Measurements from ENCODE around the gene CPSF6. TPM values are rescaled to one million over a fixed set of nuclear protein-coding genes. Genes with fewer than 3 reads are reported as not detected.

Gene CPSF6
- polyA plus RNA-seq, 1 donor (not counting 4 experiments of a cell fraction or from before 2014, with no cell fraction given) = 59.5 TPM

DNA sequence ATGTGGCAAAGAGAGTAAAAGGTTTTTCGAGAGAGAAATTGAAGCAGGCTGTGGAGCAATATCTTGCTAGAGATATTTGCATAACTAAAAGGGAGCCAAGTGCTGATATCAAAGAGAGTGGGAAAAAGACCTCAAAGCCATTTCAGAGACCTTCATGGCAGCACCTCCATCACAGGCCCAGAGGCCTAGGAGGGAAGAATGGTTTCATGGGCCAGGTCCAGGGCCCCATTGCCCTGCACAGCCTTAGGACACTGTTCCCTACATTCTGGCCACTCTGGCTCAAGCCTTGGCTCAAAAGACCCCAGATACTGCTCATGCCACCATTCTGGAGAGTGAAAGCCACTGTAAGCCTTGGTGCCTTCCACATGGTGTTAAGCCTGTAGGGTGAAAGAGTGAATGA is 58.8 kb downstream of the CPSF6 start:
- H3K27ac ChIP-seq (ENCODE audit: control insufficient read depth, insufficient read depth, low read length) = no peak overlapping the region
- H3K4me3 ChIP-seq (ENCODE audit: control insufficient read depth in 2 of 3, extremely low read depth in 1 of 3, insufficient read depth in 2 of 3, low read depth in 1 of 3, low read length in 3 of 3) = no peak overlapping the region
- H3K4me1 ChIP-seq (ENCODE audit: control insufficient read depth, extremely low read depth, insufficient read depth, low read length) = no peaks in the 10 kb centered on the region
- H3K9me1 ChIP-seq (ENCODE audit: control insufficient read depth, extremely low read depth, insufficient read depth, low read length) = no peaks in the 10 kb centered on the region
- no peaks in the 10 kb centered on the region for H3K9me3 ChIP-seq (ENCODE audit: control insufficient read depth, low read depth, low read length)
- H3K4me2 ChIP-seq (ENCODE audit: control insufficient read depth, extremely low read depth, insufficient read depth, low read depth, low read length) = no peak overlapping the region
- H3K9ac ChIP-seq (ENCODE audit: control insufficient read depth, extremely low read depth, insufficient read depth, low read length) = no peak overlapping the region
- no peak for TF ChIP-seq EZH2 (IDR thresholded peaks at IDR 0.05; ENCODE audit: low read length)
- TF ChIP-seq, protein P1, sequence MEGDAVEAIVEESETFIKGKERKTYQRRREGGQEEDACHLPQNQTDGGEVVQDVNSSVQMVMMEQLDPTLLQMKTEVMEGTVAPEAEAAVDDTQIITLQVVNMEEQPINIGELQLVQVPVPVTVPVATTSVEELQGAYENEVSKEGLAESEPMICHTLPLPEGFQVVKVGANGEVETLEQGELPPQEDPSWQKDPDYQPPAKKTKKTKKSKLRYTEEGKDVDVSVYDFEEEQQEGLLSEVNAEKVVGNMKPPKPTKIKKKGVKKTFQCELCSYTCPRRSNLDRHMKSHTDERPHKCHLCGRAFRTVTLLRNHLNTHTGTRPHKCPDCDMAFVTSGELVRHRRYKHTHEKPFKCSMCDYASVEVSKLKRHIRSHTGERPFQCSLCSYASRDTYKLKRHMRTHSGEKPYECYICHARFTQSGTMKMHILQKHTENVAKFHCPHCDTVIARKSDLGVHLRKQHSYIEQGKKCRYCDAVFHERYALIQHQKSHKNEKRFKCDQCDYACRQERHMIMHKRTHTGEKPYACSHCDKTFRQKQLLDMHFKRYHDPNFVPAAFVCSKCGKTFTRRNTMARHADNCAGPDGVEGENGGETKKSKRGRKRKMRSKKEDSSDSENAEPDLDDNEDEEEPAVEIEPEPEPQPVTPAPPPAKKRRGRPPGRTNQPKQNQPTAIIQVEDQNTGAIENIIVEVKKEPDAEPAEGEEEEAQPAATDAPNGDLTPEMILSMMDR (optimal IDR thresholded peaks at IDR 0.05 in 1 of 3, IDR thresholded peaks at IDR 0.05 in 1 of 3, conservative IDR thresholded peaks at IDR 0.05 in 1 of 3; ENCODE audit: extremely low read depth in 1 of 3, insufficient read depth in 2 of 3, low read length in 3 of 3) = no peak
- no peak for FAIRE-seq
- H3K27me3 ChIP-seq (ENCODE audit: control insufficient read depth, extremely low read depth, insufficient read depth, low read length) = peaks cover 11% of the 10 kb centered on the region
- H3K36me3 ChIP-seq (ENCODE audit: control insufficient read depth in 2 of 2, extremely low read depth in 1 of 2, insufficient read depth in 2 of 2, low read length in 2 of 2) = no peaks in the 10 kb centered on the region
- dilution Hi-C loops (cut with MboI; ENCODE audit: extremely low pct_ligation_motif_present, low sequenced_read_pairs) = no loop called here
- no peak for DNase-seq (ENCODE audit: low read depth, low spot score)
- H4K20me1 ChIP-seq (ENCODE audit: control insufficient read depth, extremely low read depth, insufficient read depth, low read length) = no peaks in the 10 kb centered on the region
- no peak overlapping the region for H2AFZ ChIP-seq (ENCODE audit: control insufficient read depth, low read length)
- H3K79me2 ChIP-seq (ENCODE audit: control insufficient read depth, insufficient read depth, low read length) = no peaks in the 10 kb centered on the region

GRCh38 chr12:69298947-69299346 is 59.6 kb downstream of the CPSF6 start:
- Histone ChIP-seq H3K36me3 (ENCODE audit: control insufficient read depth in 2 of 2, extremely low read depth in 1 of 2, insufficient read depth in 2 of 2, low read length in 2 of 2) (no peaks in the 10 kb centered on the region), H3K9ac (ENCODE audit: control insufficient read depth, extremely low read depth, insufficient read depth, low read length) (no peak overlapping the region), H3K4me3 (ENCODE audit: control insufficient read depth in 2 of 3, extremely low read depth in 1 of 3, insufficient read depth in 2 of 3, low read depth in 1 of 3, low read length in 3 of 3) (no peak overlapping the region), H4K20me1 (ENCODE audit: control insufficient read depth, extremely low read depth, insufficient read depth, low read length) (no peaks in the 10 kb centered on the region), H3K4me1 (ENCODE audit: control insufficient read depth, extremely low read depth, insufficient read depth, low read length) (no peaks in the 10 kb centered on the region), H2AFZ (ENCODE audit: control insufficient read depth, low read length) (no peak overlapping the region), H3K27ac (ENCODE audit: control insufficient read depth, insufficient read depth, low read length) (no peak overlapping the region), H3K79me2 (ENCODE audit: control insufficient read depth, insufficient read depth, low read length) (no peaks in the 10 kb centered on the region), H3K9me1 (ENCODE audit: control insufficient read depth, extremely low read depth, insufficient read depth, low read length) (no peaks in the 10 kb centered on the region), H3K9me3 (ENCODE audit: control insufficient read depth, low read depth, low read length) (no peaks in the 10 kb centered on the region), H3K27me3 (ENCODE audit: control insufficient read depth, extremely low read depth, insufficient read depth, low read length) (peaks cover 11% of the 10 kb centered on the region), H3K4me2 (ENCODE audit: control insufficient read depth, extremely low read depth, insufficient read depth, low read depth, low read length) (no peak overlapping the region)
- dilution Hi-C loops (cut with MboI; ENCODE audit: extremely low pct_ligation_motif_present, low sequenced_read_pairs) = no loop called here
- TF ChIP-seq EZH2 (IDR thresholded peaks at IDR 0.05; ENCODE audit: low read length) = no peak
- DNase-seq (ENCODE audit: low read depth, low spot score) (no peak), FAIRE-seq (no peak)

DNA sequence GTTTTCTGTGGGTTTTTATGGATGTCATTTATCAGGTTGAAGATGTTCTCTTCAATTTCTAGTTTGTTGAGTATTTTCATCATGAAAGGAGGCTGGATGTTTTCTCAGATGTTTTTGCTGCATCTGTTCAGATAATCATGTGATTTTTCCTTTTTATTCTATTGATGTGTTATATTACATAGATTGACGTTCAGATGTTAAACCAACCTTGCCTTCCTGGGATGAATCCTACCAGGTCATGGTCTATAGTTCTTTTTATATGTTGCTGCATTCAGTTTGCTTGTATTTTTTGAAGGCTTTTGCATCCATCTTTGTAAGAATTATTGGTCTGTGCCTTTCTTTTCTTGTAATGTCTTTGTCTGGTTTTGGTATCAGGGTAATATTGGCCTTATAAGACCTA is 64.9 kb downstream of the CPSF6 start:
- Histone ChIP-seq H3K4me2 (ENCODE audit: control insufficient read depth, extremely low read depth, insufficient read depth, low read depth, low read length) (no peak overlapping the region), H3K4me1 (ENCODE audit: control insufficient read depth, extremely low read depth, insufficient read depth, low read length) (no peaks in the 10 kb centered on the region), H2AFZ (ENCODE audit: control insufficient read depth, low read length) (no peak overlapping the region), H3K4me3 (ENCODE audit: control insufficient read depth in 2 of 3, extremely low read depth in 1 of 3, insufficient read depth in 2 of 3, low read depth in 1 of 3, low read length in 3 of 3) (no peak overlapping the region), H3K36me3 (ENCODE audit: control insufficient read depth in 2 of 2, extremely low read depth in 1 of 2, insufficient read depth in 2 of 2, low read length in 2 of 2) (no peaks in the 10 kb centered on the region), H3K9me1 (ENCODE audit: control insufficient read depth, extremely low read depth, insufficient read depth, low read length) (no peaks in the 10 kb centered on the region), H3K9ac (ENCODE audit: control insufficient read depth, extremely low read depth, insufficient read depth, low read length) (no peak overlapping the region), H4K20me1 (ENCODE audit: control insufficient read depth, extremely low read depth, insufficient read depth, low read length) (no peaks in the 10 kb centered on the region), H3K9me3 (ENCODE audit: control insufficient read depth, low read depth, low read length) (peaks cover 3% of the 10 kb centered on the region), H3K79me2 (ENCODE audit: control insufficient read depth, insufficient read depth, low read length) (no peaks in the 10 kb centered on the region), H3K27me3 (ENCODE audit: control insufficient read depth, extremely low read depth, insufficient read depth, low read length) (peaks cover 11% of the 10 kb centered on the region), H3K27ac (ENCODE audit: control insufficient read depth, insufficient read depth, low read length) (no peak overlapping the region)
- dilution Hi-C loops (cut with MboI; ENCODE audit: extremely low pct_ligation_motif_present, low sequenced_read_pairs) = no loop called here
- DNase-seq (ENCODE audit: low read depth, low spot score) = no peak
- TF ChIP-seq EZH2 (IDR thresholded peaks at IDR 0.05; ENCODE audit: low read length) = no peak
- TF ChIP-seq, protein P1 (optimal IDR thresholded peaks at IDR 0.05 in 1 of 3, IDR thresholded peaks at IDR 0.05 in 1 of 3, conservative IDR thresholded peaks at IDR 0.05 in 1 of 3; ENCODE audit: extremely low read depth in 1 of 3, insufficient read depth in 2 of 3, low read length in 3 of 3) = no peak
- no peak for FAIRE-seq

Data from keratinocyte (primary cell).